Stomach (tissue), 9 donors: ENCODE results near the gene EXOC3L2. TPM values are rescaled to one million over a fixed set of nuclear protein-coding genes. Genes with fewer than 3 reads are reported as not detected.

Experiments used
- DNase-seq, 2 donors: peaks; one replicate each; pipeline versions ENCODE4 v3.0.0 to v3.0.0-alpha.2; 2013 to 2019
- H3K27ac ChIP-seq, 5 donors: fragments of 200-600 bp in 4 of 5; sonication (generic) in 4 of 5; one replicate each; pipeline ENCODE4 v1.5.1; 2013 to 2019; ENCODE audit warnings: mild to moderate bottlenecking in 1 of 5, moderate library complexity in 1 of 5
- H3K27me3 ChIP-seq, 3 donors: fragments of 200-600 bp; sonication (generic); one replicate each; pipeline ENCODE4 v1.5.1; 2017 to 2019; ENCODE audit warnings: mixed run types in 1 of 3
- H3K36me3 ChIP-seq, 4 donors: fragments of 200-600 bp; sonication (generic); 1 replicate in 3 of 4; 2 replicates in 1 of 4; pipeline ENCODE4 v1.5.1; 2016 to 2019
- H3K4me1 ChIP-seq, 4 donors: fragments of 200-600 bp; sonication (generic); one replicate each; pipeline ENCODE4 v1.5.1; 2016 to 2019
- H3K4me3 ChIP-seq, 4 donors: fragments of 200-600 bp; sonication (generic) in 3 of 4; one replicate each; pipeline ENCODE4 v1.5.1; 2016 to 2019; ENCODE audit warnings: mild to moderate bottlenecking in 1 of 4
- H3K9me3 ChIP-seq, 4 donors: fragments of 200-600 bp; sonication (generic); one replicate each; pipeline ENCODE4 v1.5.1; 2016 to 2019
- CTCF ChIP-seq, 7 experiments: fragments of 450-650 bp in 4 of 7; fragments of 200-600 bp in 3 of 7; sonication (generic) in 3 of 7; IDR thresholded peaks; one replicate each; pipeline ENCODE4 v1.5.1; 2016 to 2019; ENCODE audit warnings: antibody characterized with exemption in 7 of 7, control low read depth in 2 of 7, mild to moderate bottlenecking in 1 of 7
- EP300 ChIP-seq: sonication (generic); formaldehyde crosslinking; IDR thresholded peaks from one replicate; pipeline ENCODE4 v1.6.1; 2017; ENCODE audit warnings: antibody characterized with exemption
- POLR2A ChIP-seq, 4 donors: fragments of 450-650 bp; IDR thresholded peaks; one replicate each; pipeline ENCODE4 v1.6.1; 2016; ENCODE audit warnings: antibody characterized with exemption in 4 of 4, control low read depth in 2 of 4, mild to moderate bottlenecking in 1 of 4, moderate library complexity in 1 of 4
- POLR2AphosphoS5 ChIP-seq, 3 donors: sonication (generic); formaldehyde crosslinking; IDR thresholded peaks; one replicate each; pipeline ENCODE4 v1.6.1; 2016; ENCODE audit warnings: antibody characterized with exemption in 3 of 3
- WGBS, 5 donors: extraction: QIAGEN DNeasy Blood & Tissue Kit in 3 of 5; methylation state at CpG; one replicate each; pipeline versions ENCODE4 v1.1.5 to v1.1.7; 2013 to 2018; 5-methylcytosine and 5-hydroxymethylcytosine counted together
- intact Hi-C: fragments of 100-400 bp; cut with DNase I; formaldehyde crosslinking; loops from one replicate; pipeline ENCODE4 v1.15.1; 2023; ENCODE audit warnings: low total_unique reads
- polyA plus RNA-seq, 3 donors: library from polyadenylated mRNA; stranded (reverse); fragments of 200-250 nt; gene quantifications; one replicate each; pipeline ENCODE4 v1.2.3, GENCODE V29; 2013
- total RNA-seq, 5 donors: library from RNA; depleted of rRNA; stranded (reverse); fragments of >200 nt; gene quantifications; one replicate each; pipeline versions ENCODE4 v1.1.0 to v1.2.3, GENCODE V29; 2014 to 2016
- donor health status: healthy with polysubstance abuse.
- donor health status: Bipolar disorder and iron deficiency.
- donor health status: healthy.

Gene EXOC3L2
- total and polyA plus RNA-seq, 8 donors, result 0.72 to 20.6 (median 1.3) TPM; not detected in 1

- H3K4me1 ChIP-seq, result no peaks in the 10 kb centered on the region
- WGBS, 5 donors, result 63 to 86% (median 71%) methylated on average over 5 to 7 of the region's 7 CpGs
- H3K27ac ChIP-seq, result no peak overlapping the region
- peak in 1 of 2 donors; percentile 80 for DNase-seq
- H3K9me3 ChIP-seq, result no peaks in the 10 kb centered on the region
- H3K36me3 ChIP-seq, result peaks cover 33 to 97% (median 96%) of the 10 kb centered on the region in 4 donors
- no peak overlapping the region for H3K4me3 ChIP-seq
- intact Hi-C loops, result no loop called here
- TF ChIP-seq POLR2A (IDR thresholded peaks at IDR 0.05), result no peak
- TF ChIP-seq CTCF (IDR thresholded peaks at IDR 0.05), result no peak
- no peak for TF ChIP-seq EP300
- TF ChIP-seq POLR2AphosphoS5 (IDR thresholded peaks at IDR 0.05), result no peak
- H3K27me3 ChIP-seq, result no peaks in the 10 kb centered on the region
These were observed 31.1 kb upstream of the EXOC3L2 start for GRCh38 chr19:45276284-45276687.

GRCh38 chr19:45275370-45275971 is 30.3 kb upstream of the EXOC3L2 start:
- no peaks in the 10 kb centered on the region for H3K9me3 ChIP-seq
- H3K27me3 ChIP-seq, result no peaks in the 10 kb centered on the region
- 78 to 79% (median 78%) methylated on average over 12 of the region's 12 CpGs for WGBS, 5 donors
- H3K27ac ChIP-seq, result no peak overlapping the region
- peaks cover 33 to 97% (median 95%) of the 10 kb centered on the region in 4 donors for H3K36me3 ChIP-seq
- no peak overlapping the region for H3K4me3 ChIP-seq
- DNase-seq, result peak in 1 of 2 donors; percentile 68
- no peak for TF ChIP-seq EP300
- no peak for TF ChIP-seq POLR2AphosphoS5 (IDR thresholded peaks at IDR 0.05)
- TF ChIP-seq CTCF (IDR thresholded peaks at IDR 0.05), result no peak
- TF ChIP-seq POLR2A (IDR thresholded peaks at IDR 0.05), result no peak
- intact Hi-C loops, result no loop called here
- H3K4me1 ChIP-seq, result no peaks in the 10 kb centered on the region

GRCh38 chr19:45273521-45273855 is 28.3 kb upstream of the EXOC3L2 start:
- intact Hi-C loops, result no loop called here
- no peaks in the 10 kb centered on the region for H3K4me1 ChIP-seq
- H3K4me3 ChIP-seq, result no peak overlapping the region
- no peak overlapping the region for H3K27ac ChIP-seq
- 85 to 92% (median 91%) methylated on average over 14 of the region's 14 CpGs for WGBS, 5 donors
- H3K27me3 ChIP-seq, result no peaks in the 10 kb centered on the region
- peaks cover 15 to 97% (median 94%) of the 10 kb centered on the region in 4 donors for H3K36me3 ChIP-seq
- no peaks in the 10 kb centered on the region for H3K9me3 ChIP-seq
- TF ChIP-seq CTCF (IDR thresholded peaks at IDR 0.05), result no peak
- no peak for TF ChIP-seq EP300
- no peak for DNase-seq

- no peak for TF ChIP-seq POLR2A (IDR thresholded peaks at IDR 0.05)
- no peak for TF ChIP-seq CTCF (IDR thresholded peaks at IDR 0.05)
- TF ChIP-seq POLR2AphosphoS5 (IDR thresholded peaks at IDR 0.05), result no peak
- no peak for TF ChIP-seq EP300
- peaks cover 8 to 97% (median 95%) of the 10 kb centered on the region in 4 donors for H3K36me3 ChIP-seq
- DNase-seq, result no peak
- 72 to 80% (median 76%) methylated on average over 7 of the region's 7 CpGs for WGBS, 5 donors
- H3K4me3 ChIP-seq, result no peak overlapping the region
- no peaks in the 10 kb centered on the region for H3K4me1 ChIP-seq
- H3K9me3 ChIP-seq, result no peaks in the 10 kb centered on the region
- intact Hi-C loops, result no loop called here
- no peak overlapping the region for H3K27ac ChIP-seq
- no peaks in the 10 kb centered on the region for H3K27me3 ChIP-seq
These were observed 26.5 kb upstream of the EXOC3L2 start for GRCh38 chr19:45271735-45272108.
